ENCODE data around the gene GRM8.

DNA sequence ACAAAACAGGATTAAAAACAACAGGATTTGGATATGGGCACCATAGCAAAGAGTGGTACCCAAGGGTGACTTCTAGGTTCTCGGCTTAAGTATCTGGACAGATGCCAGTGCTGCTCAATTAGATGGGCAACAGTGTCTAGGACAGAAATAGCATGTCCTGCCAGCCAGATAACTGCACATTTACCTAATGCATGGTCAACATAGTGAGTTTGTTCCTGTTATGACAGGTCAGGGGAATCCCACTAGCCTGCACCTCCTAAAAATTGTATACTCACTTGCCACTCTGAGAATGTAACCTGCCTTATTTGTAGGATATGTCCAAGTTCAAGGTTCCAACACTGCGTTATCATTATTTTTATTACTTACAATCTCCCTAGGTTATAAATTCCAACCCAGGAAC, 471.7 kb downstream of the GRM8 start:
- TF ChIP-seq, protein P1, sequence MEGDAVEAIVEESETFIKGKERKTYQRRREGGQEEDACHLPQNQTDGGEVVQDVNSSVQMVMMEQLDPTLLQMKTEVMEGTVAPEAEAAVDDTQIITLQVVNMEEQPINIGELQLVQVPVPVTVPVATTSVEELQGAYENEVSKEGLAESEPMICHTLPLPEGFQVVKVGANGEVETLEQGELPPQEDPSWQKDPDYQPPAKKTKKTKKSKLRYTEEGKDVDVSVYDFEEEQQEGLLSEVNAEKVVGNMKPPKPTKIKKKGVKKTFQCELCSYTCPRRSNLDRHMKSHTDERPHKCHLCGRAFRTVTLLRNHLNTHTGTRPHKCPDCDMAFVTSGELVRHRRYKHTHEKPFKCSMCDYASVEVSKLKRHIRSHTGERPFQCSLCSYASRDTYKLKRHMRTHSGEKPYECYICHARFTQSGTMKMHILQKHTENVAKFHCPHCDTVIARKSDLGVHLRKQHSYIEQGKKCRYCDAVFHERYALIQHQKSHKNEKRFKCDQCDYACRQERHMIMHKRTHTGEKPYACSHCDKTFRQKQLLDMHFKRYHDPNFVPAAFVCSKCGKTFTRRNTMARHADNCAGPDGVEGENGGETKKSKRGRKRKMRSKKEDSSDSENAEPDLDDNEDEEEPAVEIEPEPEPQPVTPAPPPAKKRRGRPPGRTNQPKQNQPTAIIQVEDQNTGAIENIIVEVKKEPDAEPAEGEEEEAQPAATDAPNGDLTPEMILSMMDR (IDR thresholded peaks at IDR 0.05) = no peak
- TF ChIP-seq POLR2A (IDR thresholded peaks at IDR 0.05) = no peak
